SK-N-DZ (cell line): ENCODE data around the gene KRTAP4-12.
"Not testable (repeated sequence)": the region's sequence is repeated elsewhere in the genome, so short reads cannot be mapped to it uniquely, and the experiment has no call there.

Experiments used
- DNase-seq: peaks from one replicate; pipeline ENCODE4 v3.0.0-alpha.2; 2015; ENCODE audit warnings: low spot score

KRTAP4-12 gene

DNA sequence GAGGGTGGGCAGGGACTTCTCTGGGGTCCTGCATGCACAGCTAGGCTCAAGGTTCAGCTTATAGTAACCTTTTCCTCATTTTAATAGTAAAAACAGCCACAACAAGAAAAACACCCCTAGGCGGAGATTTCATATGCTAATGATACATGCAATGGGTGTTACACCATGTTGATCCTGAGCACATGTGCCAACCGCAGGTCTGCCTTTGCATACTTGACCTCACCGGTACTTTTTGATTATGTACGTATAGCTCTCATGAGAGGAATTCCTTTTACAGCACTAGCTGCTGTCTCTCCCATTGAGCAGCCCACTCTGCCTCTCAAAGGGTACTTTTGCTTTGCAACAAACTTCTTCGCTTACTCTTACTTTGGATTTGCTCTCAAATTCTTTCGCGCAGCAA lies 27.9 kb downstream of the KRTAP4-12 start:
- DNase-seq = no peak

DNA sequence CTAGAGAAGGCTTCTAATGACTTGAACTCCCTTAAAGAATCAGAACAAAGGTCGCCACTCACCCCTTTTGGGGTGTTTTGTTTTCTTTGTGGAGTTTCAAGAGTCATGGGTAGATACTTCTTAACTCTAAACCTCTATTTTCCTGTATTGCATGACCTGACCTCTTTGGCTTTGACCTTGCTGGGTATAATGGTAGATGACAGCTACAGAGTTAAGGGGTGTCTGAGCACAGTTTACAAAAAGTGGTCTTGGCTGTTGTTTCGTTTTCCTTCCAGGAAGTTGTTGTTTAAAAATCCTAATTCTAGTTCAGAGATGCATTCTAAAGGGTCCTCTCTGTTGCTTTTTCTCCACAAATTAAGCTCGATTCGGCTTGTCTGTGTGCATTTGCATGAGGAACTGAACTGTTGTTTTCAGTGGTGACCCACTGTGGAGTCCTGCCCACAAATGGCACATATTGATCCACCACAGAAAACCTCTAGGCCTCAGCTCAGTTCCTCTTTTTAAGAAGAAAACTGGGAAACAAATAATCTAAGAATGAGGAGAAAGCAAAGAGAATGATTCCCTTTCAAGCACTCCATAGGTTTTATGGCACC lies 35.1 kb downstream of the KRTAP4-12 start:
- DNase-seq = not testable (repeated sequence)

DNA sequence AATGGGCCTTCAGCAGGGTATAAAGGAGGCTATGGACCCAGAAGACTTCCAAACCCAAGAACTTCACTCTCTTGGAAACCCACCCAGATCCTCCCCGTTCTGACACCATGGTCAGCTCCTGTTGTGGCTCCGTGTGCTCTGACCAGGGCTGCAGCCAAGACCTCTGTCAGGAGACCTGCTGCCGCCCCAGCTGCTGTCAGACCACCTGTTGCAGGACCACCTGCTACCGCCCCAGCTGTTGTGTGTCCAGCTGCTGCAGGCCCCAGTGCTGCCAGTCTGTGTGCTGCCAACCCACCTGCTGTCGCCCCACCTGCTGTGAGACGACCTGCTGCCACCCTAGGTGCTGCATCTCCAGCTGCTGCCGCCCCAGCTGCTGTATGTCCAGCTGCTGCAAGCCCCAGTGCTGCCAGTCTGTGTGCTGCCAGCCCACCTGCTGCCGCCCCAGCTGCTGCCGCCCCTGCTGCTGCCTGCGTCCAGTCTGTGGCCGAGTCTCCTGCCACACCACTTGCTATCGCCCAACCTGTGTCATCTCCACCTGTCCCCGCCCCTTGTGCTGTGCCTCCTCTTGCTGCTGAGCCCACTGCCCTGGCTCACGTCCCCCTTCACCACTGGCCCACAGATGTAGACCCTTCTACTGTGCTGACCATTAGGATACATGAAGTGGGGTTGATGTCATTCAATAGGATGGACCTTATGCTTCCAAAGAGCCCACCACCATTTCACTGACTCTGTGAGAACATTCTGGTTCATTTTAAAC lies 39.7 kb downstream of the KRTAP4-12 start, which contains the start of gene KRTAP4-7:
KRTAP4-7 (plus strand) TSS at position 51 of the 757 bp plus-strand sequence; CDS start at position 108, 57 bp downstream.
- DNase-seq = not testable (repeated sequence)

DNA sequence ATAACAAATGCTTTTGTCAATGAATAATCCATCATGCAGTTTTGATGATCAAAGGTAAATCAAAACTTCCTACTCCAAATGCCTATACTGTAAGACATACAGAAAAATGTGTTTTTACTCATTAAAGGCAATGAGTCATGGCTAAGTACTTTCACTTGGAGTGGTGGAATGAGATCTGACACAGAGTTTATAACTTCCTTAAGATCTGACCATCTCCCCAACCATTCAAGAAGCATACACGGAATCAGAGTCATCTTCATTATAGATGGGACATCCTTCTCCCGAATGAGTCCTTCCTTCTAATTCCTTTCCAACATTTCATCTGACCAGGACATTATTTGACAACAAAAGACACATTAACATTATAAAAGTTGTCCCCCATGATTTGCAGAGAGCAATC lies 40.6 kb downstream of the KRTAP4-12 start:
- not testable (repeated sequence) for DNase-seq

DNA sequence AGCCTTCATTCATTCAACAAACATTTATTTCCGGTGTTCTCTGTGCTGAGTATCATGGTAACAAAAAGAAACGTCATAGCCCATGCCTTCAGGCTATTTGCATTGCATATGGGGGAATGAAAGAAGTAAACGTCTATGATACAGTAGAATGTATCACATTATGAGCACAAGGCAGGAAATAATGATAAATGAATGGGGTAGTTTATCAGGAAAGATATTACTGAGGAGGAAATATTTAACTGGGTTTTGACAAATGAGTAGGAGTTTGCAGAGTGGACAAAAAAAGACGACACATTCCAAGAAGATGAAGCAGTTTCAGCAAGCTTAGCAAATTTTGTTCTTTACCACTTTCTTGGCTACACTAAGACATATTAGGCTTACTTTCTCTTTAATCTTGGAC lies 41.4 kb downstream of the KRTAP4-12 start:
- no peak for DNase-seq

DNA sequence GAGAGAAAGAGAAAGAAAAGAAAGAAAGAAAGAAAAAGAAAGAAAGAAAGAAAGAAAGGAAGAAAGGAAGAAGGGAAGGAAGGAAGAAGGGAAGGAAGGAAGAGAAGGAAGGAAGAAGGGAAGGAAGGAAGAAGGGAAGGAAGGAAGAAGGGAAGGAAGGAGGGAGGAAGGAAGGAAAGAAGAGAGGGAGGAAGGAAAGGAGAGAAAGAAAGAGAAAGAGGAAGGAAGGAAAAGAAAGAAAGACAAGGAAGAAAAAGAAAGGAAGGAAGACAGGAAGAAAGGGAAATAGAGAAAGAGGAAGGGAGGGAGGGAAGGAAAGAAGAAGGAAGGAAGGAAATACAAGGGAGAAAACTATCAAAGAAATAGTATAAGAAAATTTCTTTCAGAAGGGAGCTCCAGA lies 47.2 kb downstream of the KRTAP4-12 start:
- DNase-seq = no peak

DNA sequence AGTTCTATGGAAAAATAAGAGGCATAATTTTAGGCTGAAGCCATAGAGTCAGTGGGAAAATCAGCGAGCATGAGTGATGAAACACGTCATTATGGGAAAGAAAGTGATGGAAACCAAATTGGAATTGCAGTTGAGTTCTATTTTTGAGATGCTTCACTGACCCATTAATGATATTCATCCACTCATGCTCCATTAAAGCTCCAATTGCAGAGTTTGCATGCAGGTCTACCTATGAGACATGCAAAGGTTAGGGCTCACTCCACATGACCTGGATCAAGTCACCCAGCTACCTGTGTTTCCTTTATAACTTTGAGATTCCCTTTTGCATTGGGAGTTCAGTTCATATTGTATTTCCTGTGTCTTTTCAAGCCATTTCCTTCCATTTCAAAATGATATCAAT lies 50.3 kb downstream of the KRTAP4-12 start:
- DNase-seq = no peak
